ENCODE measurements around the gene CHST8. TPM values are rescaled to one million over a fixed set of nuclear protein-coding genes. Genes with fewer than 3 reads are reported as not detected.
"Not testable (repeated sequence)": the region's sequence is repeated elsewhere in the genome, so short reads cannot be mapped to it uniquely, and the experiment has no call there.

Gene CHST8
- total RNA-seq, 2 donors from 2014 or later, result 2.7 TPM; not detected in 1

DNA sequence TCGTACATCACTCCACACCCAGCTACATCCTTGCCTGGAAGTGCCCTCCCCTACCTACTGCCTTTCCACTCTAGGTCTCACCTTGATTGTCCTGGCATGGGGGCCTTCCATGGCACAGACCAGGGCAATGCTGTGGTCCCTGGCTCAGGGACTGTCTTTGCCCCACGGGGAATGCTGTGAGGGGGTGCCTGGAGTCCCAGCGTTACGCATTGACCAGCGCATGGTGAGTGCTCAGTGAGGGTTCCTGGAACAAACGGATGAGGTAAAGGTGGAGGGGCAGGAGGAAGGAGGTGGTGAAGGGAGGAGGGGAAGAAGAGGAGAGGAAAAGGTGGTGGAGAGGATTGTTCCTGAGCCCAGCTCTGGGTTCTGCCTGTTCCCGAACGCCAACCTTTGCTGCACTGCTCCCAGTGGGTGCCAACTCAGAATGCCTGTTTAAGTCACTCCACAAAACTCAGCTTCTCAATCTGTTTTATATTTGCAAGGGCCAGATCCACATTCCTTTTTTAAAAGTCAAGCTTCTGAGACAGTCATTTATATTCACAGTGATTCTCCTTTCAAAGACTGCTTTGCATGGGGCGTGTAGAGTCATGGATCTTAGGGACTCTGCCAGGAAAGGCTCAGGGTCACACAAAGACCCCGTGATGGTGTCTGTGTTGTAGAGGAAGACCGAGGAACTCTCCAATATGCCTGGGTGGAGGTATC is 40.8 kb downstream of the CHST8 start:
- H3K9me3 ChIP-seq (ENCODE audit: control insufficient read depth, low read length, poor library complexity, severe bottlenecking), result no peaks in the 10 kb centered on the region
- DNase-seq (no peak), ATAC-seq (no peak)
- Mint-ChIP-seq H3K27me3 (peaks cover 58% of the 10 kb centered on the region), H3K36me3 (ENCODE audit: low read depth) (no peaks in the 10 kb centered on the region), H3K4me1 (no peaks in the 10 kb centered on the region), H3K27ac (no peak overlapping the region), H3K4me3 (no peak overlapping the region)

DNA sequence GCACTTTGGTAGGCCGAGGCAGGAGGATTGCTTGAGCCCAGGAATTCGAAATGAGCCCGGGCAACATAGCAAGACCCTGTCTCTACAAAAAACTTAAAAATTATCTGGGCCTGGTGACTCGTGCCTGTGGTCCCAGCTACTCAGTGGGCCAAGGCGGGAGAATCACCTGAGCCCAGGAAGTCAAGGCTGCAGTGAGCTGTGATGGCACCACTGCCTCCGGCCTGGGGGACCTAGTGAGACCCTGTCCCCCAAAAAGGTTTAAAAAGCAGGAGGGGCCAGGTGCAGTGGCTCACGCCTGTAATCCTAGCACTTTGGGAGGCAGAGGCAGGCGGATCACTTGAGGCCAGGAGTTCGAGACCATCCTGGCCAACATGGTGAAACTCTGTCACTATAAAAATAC is 41.6 kb downstream of the CHST8 start:
- not testable (repeated sequence) for H3K9me3 ChIP-seq (ENCODE audit: control insufficient read depth, low read length, poor library complexity, severe bottlenecking); H3K36me3 Mint-ChIP-seq (ENCODE audit: low read depth); H3K4me3 Mint-ChIP-seq; DNase-seq; H3K4me1 Mint-ChIP-seq; H3K27ac Mint-ChIP-seq; ATAC-seq
- H3K27me3 Mint-ChIP-seq, result peaks cover 61% of the 10 kb centered on the region

DNA sequence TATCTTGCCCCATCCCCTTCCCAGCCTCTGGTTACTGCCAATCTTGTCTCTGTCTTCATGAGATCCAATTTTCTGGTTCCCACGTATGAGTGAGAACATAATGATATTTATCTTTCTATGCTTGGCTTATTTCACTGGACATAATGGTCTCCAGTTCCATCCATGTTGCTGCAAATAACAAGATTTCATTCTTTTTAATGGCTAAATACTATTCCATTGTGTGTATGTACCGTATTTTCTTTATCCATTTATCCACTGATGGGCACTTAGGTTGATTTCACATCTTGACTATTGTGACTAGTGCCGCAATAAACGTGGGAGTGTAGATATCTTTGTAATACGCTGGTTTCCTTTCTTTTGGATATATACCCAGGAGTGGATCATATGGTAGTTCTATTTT is 43.0 kb downstream of the CHST8 start:
- H3K9me3 ChIP-seq (ENCODE audit: control insufficient read depth, low read length, poor library complexity, severe bottlenecking), result no peaks in the 10 kb centered on the region
- no peak overlapping the region for H3K4me3 Mint-ChIP-seq
- peaks cover 57% of the 10 kb centered on the region for H3K27me3 Mint-ChIP-seq
- no peaks in the 10 kb centered on the region for H3K4me1 Mint-ChIP-seq
- no peak for ATAC-seq
- DNase-seq, result no peak
- no peak overlapping the region for H3K27ac Mint-ChIP-seq
- no peaks in the 10 kb centered on the region for H3K36me3 Mint-ChIP-seq (ENCODE audit: low read depth)

DNA sequence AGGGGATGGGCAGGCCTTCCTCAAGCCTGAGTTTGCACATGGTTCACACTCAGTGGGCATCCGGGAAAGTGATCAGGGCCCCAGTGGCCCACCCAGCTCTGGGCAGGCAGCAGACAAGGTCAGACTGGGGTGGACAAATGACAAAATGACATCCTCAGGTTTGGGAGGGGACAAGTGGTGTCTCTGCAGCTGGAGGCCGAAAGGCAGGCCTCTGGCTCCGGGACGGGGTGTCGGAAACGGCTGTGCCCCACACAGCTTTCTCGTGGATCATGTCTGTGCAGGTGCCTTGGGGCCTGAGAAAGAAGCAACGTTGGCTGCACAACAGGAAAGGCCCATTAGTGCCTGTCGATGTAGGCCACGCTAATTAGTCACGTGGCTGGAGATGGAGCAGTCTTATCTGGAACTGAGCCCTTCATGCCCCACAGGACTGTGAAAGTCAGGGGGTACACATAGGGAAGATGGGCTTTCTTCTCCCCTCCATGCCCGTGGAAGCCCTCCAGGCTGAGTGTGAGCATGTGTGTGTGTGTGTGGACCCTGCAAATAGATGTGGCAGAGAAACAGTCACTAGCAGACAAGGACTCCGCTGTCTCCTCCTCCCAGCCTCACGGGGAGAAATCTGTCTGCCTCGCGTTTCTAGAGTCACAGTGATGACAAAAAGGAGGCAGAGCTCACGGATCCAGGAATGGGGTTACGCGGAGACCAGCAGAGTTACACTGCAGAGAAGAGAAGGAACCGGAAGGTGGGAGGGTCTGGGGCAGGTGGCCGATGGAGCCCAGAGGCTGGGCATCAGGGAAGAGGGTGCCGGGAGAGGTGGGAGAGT is 44.2 kb downstream of the CHST8 start:
- Mint-ChIP-seq H3K4me3 (no peak overlapping the region), H3K27me3 (peaks cover 49% of the 10 kb centered on the region), H3K36me3 (ENCODE audit: low read depth) (no peaks in the 10 kb centered on the region), H3K4me1 (no peaks in the 10 kb centered on the region), H3K27ac (no peak overlapping the region)
- no peak for DNase-seq
- H3K9me3 ChIP-seq (ENCODE audit: control insufficient read depth, low read length, poor library complexity, severe bottlenecking), result no peaks in the 10 kb centered on the region
- no peak for ATAC-seq

DNA sequence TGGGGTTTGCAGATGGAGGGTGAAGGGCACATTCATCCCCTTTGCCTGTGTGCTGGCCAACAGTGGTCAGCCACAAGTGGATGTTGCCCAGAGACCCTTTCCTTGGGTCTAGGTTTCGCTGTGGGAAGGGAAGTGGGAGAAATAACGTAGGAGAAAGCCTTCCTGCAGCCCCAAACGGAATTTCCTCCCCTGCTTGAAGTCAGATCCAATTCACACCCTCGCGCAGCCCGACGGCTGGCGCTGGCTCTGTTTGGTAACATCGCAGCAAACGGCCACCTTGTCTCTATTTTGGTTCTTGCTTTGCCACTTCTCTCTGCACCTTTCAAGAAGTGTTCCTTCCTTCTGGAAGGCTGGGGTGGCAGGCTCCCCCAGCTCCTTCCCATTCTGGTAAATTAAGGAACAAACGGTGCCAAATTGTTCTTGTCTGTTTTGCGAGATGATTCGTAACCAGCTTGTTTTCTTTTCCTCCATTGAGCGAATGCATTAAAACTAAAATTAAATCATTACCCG is 45.4 kb downstream of the CHST8 start:
- Mint-ChIP-seq H3K27me3 (peaks cover 50% of the 10 kb centered on the region), H3K27ac (no peak overlapping the region), H3K36me3 (ENCODE audit: low read depth) (no peaks in the 10 kb centered on the region), H3K4me1 (no peaks in the 10 kb centered on the region), H3K4me3 (no peak overlapping the region)
- no peaks in the 10 kb centered on the region for H3K9me3 ChIP-seq (ENCODE audit: control insufficient read depth, low read length, poor library complexity, severe bottlenecking)
- ATAC-seq (no peak), DNase-seq (no peak)

DNA sequence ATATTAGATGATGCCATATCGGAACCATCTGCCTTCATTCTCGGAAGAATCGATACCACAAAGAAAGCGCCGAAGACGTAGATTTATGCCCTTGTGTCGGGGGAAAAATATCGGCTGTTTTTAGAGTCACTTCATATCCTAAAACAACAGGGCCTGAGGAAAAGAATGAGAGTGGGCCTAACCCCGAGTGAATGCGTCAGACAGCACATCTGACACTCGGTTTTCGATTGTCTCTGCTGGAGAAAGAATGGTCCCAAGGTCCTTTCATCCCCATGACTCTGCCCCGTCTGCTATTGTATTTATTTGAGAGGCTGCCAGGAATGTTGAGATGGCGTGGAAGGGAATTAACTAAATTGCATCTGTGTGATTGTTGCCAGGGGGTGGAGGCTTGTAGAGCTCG is 46.1 kb downstream of the CHST8 start:
- no peak overlapping the region for H3K4me3 Mint-ChIP-seq
- H3K36me3 Mint-ChIP-seq (ENCODE audit: low read depth), result no peaks in the 10 kb centered on the region
- no peak for DNase-seq
- H3K27me3 Mint-ChIP-seq, result peaks cover 50% of the 10 kb centered on the region
- no peaks in the 10 kb centered on the region for H3K4me1 Mint-ChIP-seq
- no peaks in the 10 kb centered on the region for H3K9me3 ChIP-seq (ENCODE audit: control insufficient read depth, low read length, poor library complexity, severe bottlenecking)
- no peak for ATAC-seq
- no peak overlapping the region for H3K27ac Mint-ChIP-seq

DNA sequence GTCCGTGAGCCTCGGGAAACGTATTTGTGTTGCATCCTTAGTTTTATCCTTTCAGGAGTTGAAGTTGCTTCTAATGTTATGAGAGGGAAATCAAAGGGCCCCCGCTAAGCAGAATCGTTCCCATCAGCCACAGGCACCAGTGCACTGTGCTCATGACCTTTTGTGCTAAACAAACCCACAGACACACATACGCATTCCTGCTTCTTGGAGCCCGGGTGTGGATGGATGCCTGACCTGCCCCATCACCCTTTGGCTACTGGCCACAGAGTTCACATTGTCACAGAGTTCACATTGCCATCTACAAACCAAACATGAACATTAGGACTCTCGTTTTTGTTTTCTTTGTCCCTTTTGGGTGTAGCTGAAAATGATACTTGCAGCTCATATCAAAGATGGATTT is 47.2 kb downstream of the CHST8 start:
- H3K36me3 Mint-ChIP-seq (ENCODE audit: low read depth), result no peaks in the 10 kb centered on the region
- ATAC-seq, result no peak
- no peaks in the 10 kb centered on the region for H3K4me1 Mint-ChIP-seq
- no peaks in the 10 kb centered on the region for H3K9me3 ChIP-seq (ENCODE audit: control insufficient read depth, low read length, poor library complexity, severe bottlenecking)
- no peak overlapping the region for H3K27ac Mint-ChIP-seq
- H3K4me3 Mint-ChIP-seq, result no peak overlapping the region
- DNase-seq, result no peak
- peaks cover 51% of the 10 kb centered on the region for H3K27me3 Mint-ChIP-seq

DNA sequence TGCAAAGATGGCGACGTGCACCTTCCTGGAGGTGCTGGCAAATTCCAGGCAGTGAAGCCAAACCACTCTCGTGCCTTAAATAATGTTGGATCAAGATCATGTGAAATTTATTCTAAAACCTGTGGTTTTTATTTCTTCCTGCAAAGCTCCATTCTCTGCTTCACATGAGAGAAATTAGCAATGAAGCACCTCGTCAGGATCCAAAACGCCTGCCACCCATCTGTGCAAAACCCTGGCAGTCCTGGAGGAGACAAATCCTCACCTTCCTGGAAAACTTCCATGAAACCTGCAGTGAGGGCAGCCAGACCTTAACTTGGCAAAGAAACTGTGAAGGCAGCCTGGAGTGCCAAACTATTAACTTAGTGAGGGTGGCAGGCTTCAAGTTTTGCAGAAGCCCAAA is 47.6 kb downstream of the CHST8 start:
- no peak for ATAC-seq
- no peak for DNase-seq
- H3K27ac Mint-ChIP-seq, result no peak overlapping the region
- H3K9me3 ChIP-seq (ENCODE audit: control insufficient read depth, low read length, poor library complexity, severe bottlenecking), result no peaks in the 10 kb centered on the region
- peaks cover 54% of the 10 kb centered on the region for H3K27me3 Mint-ChIP-seq
- H3K4me1 Mint-ChIP-seq, result no peaks in the 10 kb centered on the region
- H3K36me3 Mint-ChIP-seq (ENCODE audit: low read depth), result no peaks in the 10 kb centered on the region
- no peak overlapping the region for H3K4me3 Mint-ChIP-seq

DNA sequence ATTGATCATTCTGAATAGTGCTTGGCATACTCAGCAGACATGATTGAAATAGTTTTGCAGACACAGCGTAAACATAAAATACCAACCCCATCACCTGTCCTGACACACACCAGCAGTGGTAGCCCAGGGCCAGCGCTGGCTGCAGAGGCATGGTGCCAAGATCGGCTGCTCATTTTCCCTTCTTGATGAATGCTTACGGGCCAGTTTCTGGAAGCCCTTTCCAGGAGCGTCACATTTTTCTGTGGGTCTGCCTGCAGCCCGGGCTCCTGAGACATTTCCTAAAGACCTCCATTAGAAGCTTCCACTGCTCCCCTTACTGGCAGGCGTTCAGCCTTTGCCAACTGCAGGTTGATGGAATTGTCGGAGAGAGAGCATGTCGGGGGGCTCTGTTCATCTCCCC is 48.6 kb downstream of the CHST8 start:
- no peaks in the 10 kb centered on the region for H3K4me1 Mint-ChIP-seq
- H3K36me3 Mint-ChIP-seq (ENCODE audit: low read depth), result no peaks in the 10 kb centered on the region
- no peak overlapping the region for H3K27ac Mint-ChIP-seq
- H3K9me3 ChIP-seq (ENCODE audit: control insufficient read depth, low read length, poor library complexity, severe bottlenecking), result no peaks in the 10 kb centered on the region
- DNase-seq (no peak), ATAC-seq (no peak)
- H3K27me3 Mint-ChIP-seq, result peaks cover 56% of the 10 kb centered on the region
- no peak overlapping the region for H3K4me3 Mint-ChIP-seq

DNA sequence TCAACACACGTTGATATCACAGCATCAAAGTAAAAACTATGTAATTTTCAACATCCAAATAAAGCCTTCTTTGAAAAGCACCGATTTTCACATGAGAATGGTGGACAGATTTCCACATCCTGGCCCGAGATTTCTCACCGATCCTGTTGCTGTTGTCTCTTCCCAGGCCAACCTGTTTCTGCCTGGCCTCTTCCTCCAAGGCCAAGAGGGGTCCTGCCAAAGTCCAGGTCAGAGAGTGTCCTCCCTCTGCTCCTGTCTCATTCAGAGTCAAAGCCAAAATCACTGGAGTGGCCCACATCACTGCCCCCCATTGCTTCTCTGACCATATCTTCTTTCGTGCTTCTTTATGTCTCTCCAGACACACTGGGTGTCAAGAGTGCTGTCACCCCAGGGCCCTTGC is 49.5 kb downstream of the CHST8 start:
- H3K27ac Mint-ChIP-seq, result no peak overlapping the region
- H3K4me3 Mint-ChIP-seq, result no peak overlapping the region
- H3K9me3 ChIP-seq (ENCODE audit: control insufficient read depth, low read length, poor library complexity, severe bottlenecking), result no peaks in the 10 kb centered on the region
- H3K27me3 Mint-ChIP-seq, result peaks cover 54% of the 10 kb centered on the region
- DNase-seq (no peak), ATAC-seq (no peak)
- H3K4me1 Mint-ChIP-seq, result no peaks in the 10 kb centered on the region
- H3K36me3 Mint-ChIP-seq (ENCODE audit: low read depth), result no peaks in the 10 kb centered on the region

DNA sequence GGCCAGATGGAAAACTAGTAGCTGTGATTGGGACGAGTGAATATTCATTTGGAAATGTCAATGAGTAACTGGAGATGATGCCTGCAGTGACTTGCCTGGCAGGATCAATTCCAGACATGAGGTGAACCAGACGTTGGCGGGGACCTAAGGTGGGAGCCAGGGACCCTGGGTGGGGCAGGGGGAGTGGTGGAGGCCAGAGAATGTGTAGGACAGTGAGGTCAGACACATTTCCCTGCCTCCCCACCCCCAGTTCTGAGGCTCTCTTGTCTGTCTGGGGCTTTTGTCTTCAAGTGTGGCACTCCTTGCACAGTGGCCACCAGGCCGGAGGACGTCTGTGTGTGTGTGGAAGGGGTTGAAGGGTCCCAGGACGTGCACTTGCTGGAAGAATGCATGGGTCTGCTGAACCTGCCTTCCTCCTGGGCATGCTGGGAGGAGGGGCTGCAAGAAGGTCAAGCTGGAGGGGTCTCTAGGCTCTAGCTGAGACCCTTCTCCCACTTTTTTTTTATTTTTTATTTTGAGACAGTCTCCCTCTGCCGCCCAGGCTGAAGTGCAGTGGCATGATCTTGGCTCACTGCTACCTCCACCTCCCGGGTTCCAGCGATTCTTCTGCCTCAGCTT is 51.6 kb downstream of the CHST8 start:
- DNase-seq, result no peak

DNA sequence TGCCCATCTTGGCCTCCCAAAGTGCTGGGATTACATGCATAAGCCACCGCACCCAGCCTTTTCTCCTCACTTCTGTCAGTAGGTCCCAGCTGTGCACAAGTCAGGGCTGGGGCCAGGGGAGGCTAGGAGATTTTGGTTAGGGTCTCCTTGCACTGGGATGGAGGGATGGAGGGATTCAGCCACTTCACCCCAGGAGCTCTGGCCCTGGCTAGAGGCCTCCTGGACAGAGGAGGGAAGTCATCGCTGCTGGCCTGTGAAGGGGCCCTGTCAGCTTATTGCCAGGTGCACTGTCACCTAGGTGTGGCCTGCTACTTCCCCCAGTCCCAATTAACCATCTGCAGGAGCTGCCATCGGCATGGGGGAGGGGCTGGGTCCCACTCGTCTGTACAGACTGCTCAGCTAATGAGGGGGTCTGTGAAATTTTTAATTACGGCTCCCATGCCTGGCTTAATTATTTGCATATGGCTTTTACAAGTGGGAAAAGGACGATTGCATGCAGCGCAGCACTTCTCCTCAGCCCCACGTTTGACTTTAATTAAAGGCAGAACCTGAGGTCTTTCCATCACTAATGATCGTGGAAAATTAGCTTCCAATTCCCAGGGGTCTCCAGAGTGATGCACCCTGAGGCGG is 52.4 kb downstream of the CHST8 start:
- peaks cover 36% of the 10 kb centered on the region for H3K27me3 Mint-ChIP-seq
- H3K27ac Mint-ChIP-seq, result no peak overlapping the region
- ATAC-seq (no peak), DNase-seq (no peak)
- no peaks in the 10 kb centered on the region for H3K9me3 ChIP-seq (ENCODE audit: control insufficient read depth, low read length, poor library complexity, severe bottlenecking)
- no peak overlapping the region for H3K4me3 Mint-ChIP-seq
- no peaks in the 10 kb centered on the region for H3K4me1 Mint-ChIP-seq
- no peaks in the 10 kb centered on the region for H3K36me3 Mint-ChIP-seq (ENCODE audit: low read depth)

More for the DNA sequence above, 51.6 kb downstream of the CHST8 start:
- no peak overlapping the region for H3K4me3 Mint-ChIP-seq
- H3K4me1 Mint-ChIP-seq, result no peaks in the 10 kb centered on the region
- peaks cover 36% of the 10 kb centered on the region for H3K27me3 Mint-ChIP-seq
- no peaks in the 10 kb centered on the region for H3K36me3 Mint-ChIP-seq (ENCODE audit: low read depth)
- no peaks in the 10 kb centered on the region for H3K9me3 ChIP-seq (ENCODE audit: control insufficient read depth, low read length, poor library complexity, severe bottlenecking)
- ATAC-seq, result no peak
- H3K27ac Mint-ChIP-seq, result no peak overlapping the region

Measured in T-helper 17 cell (primary cell).